ENCODE measurements around the gene ABCC11.

Gene ABCC11

GRCh38 chr16:48160575-48160974 is 86.8 kb downstream of the ABCC11 start:
- Histone ChIP-seq H3K36me3 (ENCODE audit: low read length) (no peaks in the 10 kb centered on the region), H4K20me1 (ENCODE audit: low read depth, low read length) (no peaks in the 10 kb centered on the region), H3K4me3 (ENCODE audit: insufficient read depth, low read length, poor library complexity, severe bottlenecking) (no peak overlapping the region), H3F3A (ENCODE audit: insufficient read depth) (no peaks in the 10 kb centered on the region), H3K9ac (ENCODE audit: low read length) (no peak overlapping the region), H3K9me3 (ENCODE audit: insufficient read depth, low read length) (no peaks in the 10 kb centered on the region), H3K79me2 (ENCODE audit: insufficient read depth, low read length) (no peaks in the 10 kb centered on the region), H3K27ac (ENCODE audit: low read depth, low read length) (no peak overlapping the region), H3K9me2 (replicated peaks; ENCODE audit: insufficient read depth, low read length) (no peaks in the 10 kb centered on the region), H3K27me3 (ENCODE audit: low read length) (no peaks in the 10 kb centered on the region), H3K4me2 (ENCODE audit: low read depth, low read length, poor library complexity, severe bottlenecking) (no peak overlapping the region), H2AFZ (ENCODE audit: low read depth, low read length, severe bottlenecking) (no peak overlapping the region)
- TF ChIP-seq EZH2phosphoT487 (conservative IDR thresholded peaks at IDR 0.05; ENCODE audit: low read length) = no peak
- no peak for TF ChIP-seq CTCF (IDR thresholded peaks at IDR 0.05; ENCODE audit: insufficient read depth, low read length, poor library complexity, severe bottlenecking)

GRCh38 chr16:48158296-48158695 is 89.0 kb downstream of the ABCC11 start:
- H3K4me2 ChIP-seq (ENCODE audit: low read depth, low read length, poor library complexity, severe bottlenecking) = no peak overlapping the region
- no peak overlapping the region for H3K4me3 ChIP-seq (ENCODE audit: insufficient read depth, low read length, poor library complexity, severe bottlenecking)
- H2AFZ ChIP-seq (ENCODE audit: low read depth, low read length, severe bottlenecking) = no peak overlapping the region
- TF ChIP-seq EZH2phosphoT487 (conservative IDR thresholded peaks at IDR 0.05; ENCODE audit: low read length) = no peak
- no peak for TF ChIP-seq CTCF (IDR thresholded peaks at IDR 0.05; ENCODE audit: insufficient read depth, low read length, poor library complexity, severe bottlenecking)
- no peaks in the 10 kb centered on the region for H4K20me1 ChIP-seq (ENCODE audit: low read depth, low read length)
- no peaks in the 10 kb centered on the region for H3K36me3 ChIP-seq (ENCODE audit: low read length)
- H3K27me3 ChIP-seq (ENCODE audit: low read length) = no peaks in the 10 kb centered on the region
- no peaks in the 10 kb centered on the region for H3K9me2 ChIP-seq (replicated peaks; ENCODE audit: insufficient read depth, low read length)
- H3K9me3 ChIP-seq (ENCODE audit: insufficient read depth, low read length) = no peaks in the 10 kb centered on the region
- no peak overlapping the region for H3K9ac ChIP-seq (ENCODE audit: low read length)
- H3F3A ChIP-seq (ENCODE audit: insufficient read depth) = no peaks in the 10 kb centered on the region
- no peak overlapping the region for H3K27ac ChIP-seq (ENCODE audit: low read depth, low read length)
- no peaks in the 10 kb centered on the region for H3K79me2 ChIP-seq (ENCODE audit: insufficient read depth, low read length)

GRCh38 chr16:48157794-48158193 is 89.5 kb downstream of the ABCC11 start:
- Histone ChIP-seq H2AFZ (ENCODE audit: low read depth, low read length, severe bottlenecking) (no peak overlapping the region), H3K4me3 (ENCODE audit: insufficient read depth, low read length, poor library complexity, severe bottlenecking) (no peak overlapping the region), H3K4me2 (ENCODE audit: low read depth, low read length, poor library complexity, severe bottlenecking) (no peak overlapping the region), H3F3A (ENCODE audit: insufficient read depth) (no peaks in the 10 kb centered on the region), H3K27ac (ENCODE audit: low read depth, low read length) (no peak overlapping the region), H3K9me2 (replicated peaks; ENCODE audit: insufficient read depth, low read length) (no peaks in the 10 kb centered on the region), H4K20me1 (ENCODE audit: low read depth, low read length) (no peaks in the 10 kb centered on the region), H3K27me3 (ENCODE audit: low read length) (no peaks in the 10 kb centered on the region), H3K9ac (ENCODE audit: low read length) (no peak overlapping the region), H3K36me3 (ENCODE audit: low read length) (no peaks in the 10 kb centered on the region), H3K9me3 (ENCODE audit: insufficient read depth, low read length) (no peaks in the 10 kb centered on the region), H3K79me2 (ENCODE audit: insufficient read depth, low read length) (no peaks in the 10 kb centered on the region)
- no peak for TF ChIP-seq CTCF (IDR thresholded peaks at IDR 0.05; ENCODE audit: insufficient read depth, low read length, poor library complexity, severe bottlenecking)
- no peak for TF ChIP-seq EZH2phosphoT487 (conservative IDR thresholded peaks at IDR 0.05; ENCODE audit: low read length)

Data from SU-DHL-6 (cell line).